ENCODE measurements around the gene CLEC3A.
"Not testable (repeated sequence)": the region's sequence is repeated elsewhere in the genome, so short reads cannot be mapped to it uniquely, and the experiment has no call there.

CLEC3A gene

GRCh38 chr16:78034530-78034929, 12.2 kb downstream of the CLEC3A start:
- DNase-seq (ENCODE audit: low spot score) = no peak

- DNase-seq (ENCODE audit: low spot score) = no peak
Observed at GRCh38 chr16:78035012-78035411, 12.7 kb downstream of the CLEC3A start.

- DNase-seq (ENCODE audit: low spot score) = no peak
Observed at GRCh38 chr16:78040396-78040795, 18.0 kb downstream of the CLEC3A start.

GRCh38 chr16:78045865-78046581, 23.7 kb downstream of the CLEC3A start:
- DNase-seq (ENCODE audit: low spot score) = no peak

GRCh38 chr16:78048319-78048718, 26.0 kb downstream of the CLEC3A start:
- DNase-seq (ENCODE audit: low spot score) = no peak

- DNase-seq (ENCODE audit: low spot score) = no peak
Observed at GRCh38 chr16:78050734-78051400, 28.5 kb downstream of the CLEC3A start.

GRCh38 chr16:78057803-78058564, 35.6 kb downstream of the CLEC3A start:
- DNase-seq (ENCODE audit: low spot score) = no peak

- DNase-seq (ENCODE audit: low spot score) = not testable (repeated sequence)
Observed at GRCh38 chr16:78059806-78060205, 37.5 kb downstream of the CLEC3A start.

GRCh38 chr16:78060295-78060694, 37.9 kb downstream of the CLEC3A start:
- DNase-seq (ENCODE audit: low spot score) = no peak

GRCh38 chr16:78060809-78061208, 38.5 kb downstream of the CLEC3A start:
- DNase-seq (ENCODE audit: low spot score) = no peak

GRCh38 chr16:78065319-78065718, 43.0 kb downstream of the CLEC3A start:
- no peak for DNase-seq (ENCODE audit: low spot score)

GRCh38 chr16:78069913-78070312, 47.6 kb downstream of the CLEC3A start:
- DNase-seq (ENCODE audit: low spot score) = no peak

- no peak for DNase-seq (ENCODE audit: low spot score)
Observed at GRCh38 chr16:78072275-78072674, 49.9 kb downstream of the CLEC3A start.

- no peak for DNase-seq (ENCODE audit: low spot score)
Observed at GRCh38 chr16:78075800-78076199, 53.5 kb downstream of the CLEC3A start.

GRCh38 chr16:78081341-78081740, 59.0 kb downstream of the CLEC3A start:
- no peak for DNase-seq (ENCODE audit: low spot score)
